ENCODE data around the gene PSMB5.

The PSMB5 gene

GRCh38 chr14:22985894-22986507 is 48.7 kb downstream of the PSMB5 start:
- DNase-seq, result no peak

- DNase-seq, result no peak
Measured at GRCh38 chr14:22984959-22985658, 49.6 kb downstream of the PSMB5 start.

GRCh38 chr14:22982477-22983245 is 52.0 kb downstream of the PSMB5 start, which contains the start of gene AJUBA:
TSS of gene AJUBA (minus strand) at chr14:22982551. CDS start at chr14:22982266, 285 bp downstream.
- peak; percentile 85 for DNase-seq

GRCh38 chr14:22981876-22982476 is 52.7 kb downstream of the PSMB5 start:
- no peak for DNase-seq

- DNase-seq, result no peak
Measured at GRCh38 chr14:22981090-22981875, 53.4 kb downstream of the PSMB5 start.

GRCh38 chr14:22980672-22981089 is 54.0 kb downstream of the PSMB5 start:
- peak; percentile 39 for DNase-seq

GRCh38 chr14:22979748-22980392 is 54.8 kb downstream of the PSMB5 start:
- DNase-seq, result no peak

- DNase-seq, result peak; percentile 82
Measured at GRCh38 chr14:22978981-22979671, 55.6 kb downstream of the PSMB5 start.

- DNase-seq, result no peak
Measured at GRCh38 chr14:22978487-22978837, 56.2 kb downstream of the PSMB5 start.

GRCh38 chr14:22977684-22978486 is 56.8 kb downstream of the PSMB5 start:
- no peak for DNase-seq

GRCh38 chr14:22977434-22977683 is 57.3 kb downstream of the PSMB5 start:
- no peak for DNase-seq

- peak; percentile 83 for DNase-seq
Measured at GRCh38 chr14:22976620-22977433, 57.9 kb downstream of the PSMB5 start.

All from NCI-H2171 (cell line).